ENCODE measurements around the gene FAM20A. TPM values are rescaled to one million over a fixed set of nuclear protein-coding genes. Genes with fewer than 3 reads are reported as not detected.

The FAM20A gene
- total RNA-seq, 2 donors from 2014 or later = 24.8 to 25.3 TPM

GRCh38 chr17:68572138-68572842 lies 28.9 kb downstream of the FAM20A start:
- no peaks in the 10 kb centered on the region for H3K36me3 ChIP-seq
- no peaks in the 10 kb centered on the region for H3K27me3 ChIP-seq (replicated peaks; ENCODE audit: insufficient read depth)
- no peak overlapping the region for H3K4me3 ChIP-seq
- DNase-seq (ENCODE audit: low spot score) (no peak), ATAC-seq (ENCODE audit: insufficient number of reproducible peaks, low FRiP score, low read depth) (no peak)
- no peak for TF ChIP-seq CTCF (IDR thresholded peaks at IDR 0.05)
- H3K9me3 ChIP-seq = no peaks in the 10 kb centered on the region
- H3K27ac ChIP-seq = no peak overlapping the region
- peaks cover 0 to 2% of the 10 kb centered on the region in 2 donors for H3K4me1 ChIP-seq (ENCODE audit: control insufficient read depth in 1 of 2, low read depth in 2 of 2)

GRCh38 chr17:68570526-68570925 lies 30.6 kb downstream of the FAM20A start:
- Histone ChIP-seq H3K36me3 (no peaks in the 10 kb centered on the region), H3K9me3 (no peaks in the 10 kb centered on the region), H3K27me3 (replicated peaks; ENCODE audit: insufficient read depth) (no peaks in the 10 kb centered on the region), H3K27ac (no peak overlapping the region), H3K4me3 (no peak overlapping the region), H3K4me1 (ENCODE audit: control insufficient read depth in 1 of 2, low read depth in 2 of 2) (peaks cover 4 to 15% of the 10 kb centered on the region in 2 donors)
- no peak for DNase-seq (ENCODE audit: low spot score)
- no peak for ATAC-seq (ENCODE audit: insufficient number of reproducible peaks, low FRiP score, low read depth)
- TF ChIP-seq CTCF (IDR thresholded peaks at IDR 0.05) = no peak

- Histone ChIP-seq H3K27me3 (replicated peaks; ENCODE audit: insufficient read depth) (no peaks in the 10 kb centered on the region), H3K9me3 (no peaks in the 10 kb centered on the region), H3K36me3 (no peaks in the 10 kb centered on the region), H3K4me3 (no peak overlapping the region), H3K27ac (no peak overlapping the region), H3K4me1 (ENCODE audit: control insufficient read depth in 1 of 2, low read depth in 2 of 2) (peaks cover 4 to 15% of the 10 kb centered on the region in 2 donors)
- no peak for TF ChIP-seq CTCF (IDR thresholded peaks at IDR 0.05)
- DNase-seq (ENCODE audit: low spot score) (no peak), ATAC-seq (ENCODE audit: insufficient number of reproducible peaks, low FRiP score, low read depth) (no peak)
Measured at GRCh38 chr17:68569346-68569745, 31.8 kb downstream of the FAM20A start.

- peaks cover 4 to 15% of the 10 kb centered on the region in 2 donors for H3K4me1 ChIP-seq (ENCODE audit: control insufficient read depth in 1 of 2, low read depth in 2 of 2)
- no peaks in the 10 kb centered on the region for H3K9me3 ChIP-seq
- H3K27ac ChIP-seq = no peak overlapping the region
- no peaks in the 10 kb centered on the region for H3K36me3 ChIP-seq
- DNase-seq (ENCODE audit: low spot score) (no peak), ATAC-seq (ENCODE audit: insufficient number of reproducible peaks, low FRiP score, low read depth) (no peak)
- no peak overlapping the region for H3K4me3 ChIP-seq
- no peaks in the 10 kb centered on the region for H3K27me3 ChIP-seq (replicated peaks; ENCODE audit: insufficient read depth)
- TF ChIP-seq CTCF (IDR thresholded peaks at IDR 0.05) = no peak
Measured at GRCh38 chr17:68568581-68568980, 32.6 kb downstream of the FAM20A start.

- no peak for DNase-seq (ENCODE audit: low spot score)
- no peak for ATAC-seq (ENCODE audit: insufficient number of reproducible peaks, low FRiP score, low read depth)
- Histone ChIP-seq H3K36me3 (no peaks in the 10 kb centered on the region), H3K9me3 (no peaks in the 10 kb centered on the region), H3K27ac (no peak overlapping the region), H3K4me3 (no peak overlapping the region), H3K4me1 (ENCODE audit: control insufficient read depth in 1 of 2, low read depth in 2 of 2) (peaks cover 4 to 15% of the 10 kb centered on the region in 2 donors), H3K27me3 (replicated peaks; ENCODE audit: insufficient read depth) (no peaks in the 10 kb centered on the region)
- no peak for TF ChIP-seq CTCF (IDR thresholded peaks at IDR 0.05)
Measured at GRCh38 chr17:68567581-68567980, 33.6 kb downstream of the FAM20A start.

Data from thoracic aorta (tissue), 2 donors.